ENCODE measurements around the gene EPHA3.

- TF ChIP-seq, protein P1, sequence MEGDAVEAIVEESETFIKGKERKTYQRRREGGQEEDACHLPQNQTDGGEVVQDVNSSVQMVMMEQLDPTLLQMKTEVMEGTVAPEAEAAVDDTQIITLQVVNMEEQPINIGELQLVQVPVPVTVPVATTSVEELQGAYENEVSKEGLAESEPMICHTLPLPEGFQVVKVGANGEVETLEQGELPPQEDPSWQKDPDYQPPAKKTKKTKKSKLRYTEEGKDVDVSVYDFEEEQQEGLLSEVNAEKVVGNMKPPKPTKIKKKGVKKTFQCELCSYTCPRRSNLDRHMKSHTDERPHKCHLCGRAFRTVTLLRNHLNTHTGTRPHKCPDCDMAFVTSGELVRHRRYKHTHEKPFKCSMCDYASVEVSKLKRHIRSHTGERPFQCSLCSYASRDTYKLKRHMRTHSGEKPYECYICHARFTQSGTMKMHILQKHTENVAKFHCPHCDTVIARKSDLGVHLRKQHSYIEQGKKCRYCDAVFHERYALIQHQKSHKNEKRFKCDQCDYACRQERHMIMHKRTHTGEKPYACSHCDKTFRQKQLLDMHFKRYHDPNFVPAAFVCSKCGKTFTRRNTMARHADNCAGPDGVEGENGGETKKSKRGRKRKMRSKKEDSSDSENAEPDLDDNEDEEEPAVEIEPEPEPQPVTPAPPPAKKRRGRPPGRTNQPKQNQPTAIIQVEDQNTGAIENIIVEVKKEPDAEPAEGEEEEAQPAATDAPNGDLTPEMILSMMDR (IDR thresholded peaks at IDR 0.05 in 4 of 5, conservative IDR thresholded peaks at IDR 0.05 in 1 of 5): no peak
- no peak for TF ChIP-seq POLR2A (IDR thresholded peaks at IDR 0.05)
Measured at GRCh38 chr3:89182056-89182455, 74.6 kb downstream of the EPHA3 start.

Measured in gastrocnemius medialis (tissue), 4 donors.